GM21576 (cell line): Measurements from ENCODE around the gene GALNT3.

ENCODE experiments used
- ATAC-seq: cut with Tn5 transposase; IDR thresholded peaks from one replicate; pipeline ENCODE4 v1.9.1; 2021; ENCODE audit warnings: mild to moderate bottlenecking, moderate library complexity; ENCODE audit not compliant: unreplicated experiment

GALNT3 gene

GRCh38 chr2:165796819-165797530 lies 2.9 kb upstream of the GALNT3 start:
- no peak for ATAC-seq

GRCh38 chr2:165796129-165796528 lies 2.1 kb upstream of the GALNT3 start:
- ATAC-seq = no peak

DNA sequence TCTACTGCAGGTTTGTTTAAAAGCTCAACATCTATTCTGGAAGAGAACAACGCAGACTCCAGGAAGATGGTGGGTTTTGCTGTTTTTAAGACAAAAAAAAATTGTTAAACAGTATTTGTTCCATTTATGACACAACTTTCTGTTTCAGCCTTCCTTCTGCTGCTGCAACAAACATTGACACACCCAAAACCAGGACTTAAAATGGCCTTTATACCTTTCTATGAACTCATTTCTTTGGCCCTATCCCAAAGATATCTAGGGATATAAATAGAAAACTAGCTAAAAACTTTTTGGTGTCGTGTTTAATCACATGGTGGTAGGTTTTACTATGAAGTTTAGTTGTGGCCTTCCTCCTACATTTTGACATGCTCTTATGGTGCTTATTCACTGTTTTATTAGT lies 964 bp upstream of the GALNT3 start:
- peak; percentile 30 for ATAC-seq

DNA sequence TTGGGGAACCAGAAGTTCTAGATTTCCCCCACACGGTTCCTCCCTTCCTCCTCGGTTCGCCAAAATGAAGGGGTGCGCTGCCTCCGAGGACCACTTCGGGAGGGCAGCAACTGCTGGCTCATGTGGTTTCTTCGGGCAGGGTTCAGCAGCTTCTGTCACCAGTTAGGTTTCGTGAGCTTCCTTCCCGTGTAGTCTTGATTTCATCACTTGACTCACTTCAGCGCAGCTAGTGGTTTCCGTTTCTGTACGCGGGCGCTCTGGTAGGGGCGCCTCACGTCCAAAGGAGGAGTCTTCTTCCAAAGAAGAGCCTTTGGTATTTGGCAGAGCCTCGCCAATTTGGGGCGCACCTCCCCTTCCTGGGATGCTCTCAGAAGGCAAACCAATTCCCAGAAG lies 485 bp upstream of the GALNT3 start:
- peak; percentile 95 for ATAC-seq

DNA sequence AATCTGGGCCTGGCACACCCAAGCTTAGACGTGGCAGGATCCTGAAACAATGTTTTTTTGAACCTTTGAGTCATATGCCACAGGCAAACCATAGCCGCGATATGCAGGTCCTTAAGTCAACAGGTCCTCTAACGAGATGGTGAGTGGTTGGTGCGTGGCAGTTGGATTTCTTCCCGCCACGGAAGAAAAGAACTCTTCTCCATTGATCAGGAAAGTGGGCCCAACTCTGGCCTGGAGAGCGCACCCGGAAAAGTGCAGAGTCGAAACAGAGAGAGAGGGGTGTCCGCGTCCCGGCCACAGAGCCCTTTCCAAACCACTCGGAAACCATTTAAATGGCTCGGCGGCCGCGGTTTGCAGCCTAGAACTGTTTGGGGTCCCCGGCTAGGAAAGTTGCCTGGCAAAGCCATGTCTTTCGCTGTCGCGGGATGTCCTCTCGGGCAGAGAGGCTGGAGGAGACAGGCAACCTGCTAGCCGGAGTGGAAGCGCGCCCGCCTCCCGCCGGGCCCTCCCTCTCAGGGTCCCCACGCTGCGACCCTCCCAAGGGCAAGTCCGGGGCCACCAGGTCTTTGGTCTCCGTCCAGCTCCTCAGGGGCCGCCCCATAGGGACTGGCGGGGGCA lies 777 bp downstream of the GALNT3 start:
- ATAC-seq = peak; percentile 0

- ATAC-seq = no peak
Observed at GRCh38 chr2:165792104-165792454, 2.0 kb downstream of the GALNT3 start.

DNA sequence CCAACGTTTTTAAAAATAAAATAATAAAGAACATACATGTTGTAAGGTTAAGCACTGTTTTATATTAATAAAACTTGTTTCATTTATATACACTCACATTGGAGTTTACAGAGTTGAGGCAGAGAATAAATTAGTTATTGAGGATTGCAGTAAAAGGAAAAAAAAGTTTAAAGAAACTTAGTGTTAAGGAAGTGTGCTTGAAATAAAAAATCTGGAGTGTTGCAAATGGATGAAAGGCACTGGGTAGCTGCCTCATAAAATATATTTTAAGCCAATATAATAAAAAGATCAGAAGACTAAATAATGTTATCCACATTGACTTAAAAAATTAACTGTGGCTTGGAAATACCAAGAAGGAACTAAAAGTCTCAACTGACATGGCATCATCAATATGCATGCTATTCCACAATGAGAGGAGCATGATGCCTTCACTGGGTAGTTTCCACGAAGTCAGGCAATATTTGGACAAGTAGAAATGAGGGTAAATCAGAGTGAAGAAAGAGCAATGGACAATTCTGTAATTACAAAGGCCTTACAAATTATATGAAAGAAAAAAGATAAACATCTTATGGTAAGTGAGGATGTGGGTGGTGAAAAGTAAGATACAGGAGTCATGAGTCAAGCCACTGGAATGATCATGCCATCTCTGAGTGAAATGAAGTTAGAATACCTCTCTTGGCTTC lies 2.5 kb downstream of the GALNT3 start:
- no peak for ATAC-seq

- ATAC-seq = no peak
Observed at GRCh38 chr2:165790466-165790865, 3.6 kb downstream of the GALNT3 start.

DNA sequence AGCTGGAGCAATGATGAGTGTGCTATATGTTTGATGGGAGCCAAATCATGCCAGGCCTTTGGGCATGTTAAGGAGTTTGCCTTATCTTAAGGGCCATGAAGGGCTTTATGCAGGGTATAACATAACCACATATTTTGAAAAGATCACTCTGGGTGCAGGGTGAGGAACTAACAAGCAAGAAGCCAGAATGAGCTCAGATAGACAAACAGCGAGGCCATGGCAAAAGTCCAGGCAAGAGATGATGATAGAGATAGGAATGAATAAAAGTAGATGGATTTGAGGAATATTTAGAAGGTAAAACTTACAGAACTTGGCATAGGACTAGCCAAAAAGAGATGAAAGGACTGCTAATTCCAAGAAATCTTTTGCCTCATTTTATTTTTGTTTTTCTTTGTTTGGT lies 6.7 kb downstream of the GALNT3 start:
- no peak for ATAC-seq

DNA sequence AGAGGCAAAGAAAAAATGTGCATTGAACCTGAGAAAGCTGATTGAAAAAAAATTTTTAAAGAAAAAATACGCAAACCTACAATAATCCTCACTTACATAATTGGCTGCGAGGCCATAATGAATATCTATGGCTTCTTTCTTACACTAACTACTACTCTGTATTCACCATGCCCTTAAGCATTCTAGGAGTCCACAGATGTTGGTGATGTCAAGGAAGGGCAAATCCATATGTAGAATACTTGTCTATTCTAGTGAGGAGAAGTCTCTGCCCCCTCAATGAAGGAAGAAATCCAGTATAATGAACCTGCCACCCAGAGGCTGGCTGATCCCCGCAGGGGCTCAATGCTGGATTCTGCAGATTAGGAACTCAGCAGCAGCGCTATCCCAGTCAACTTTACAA lies 14.3 kb downstream of the GALNT3 start:
- no peak for ATAC-seq

GRCh38 chr2:165778653-165779451 lies 15.2 kb downstream of the GALNT3 start:
- ATAC-seq = no peak

GRCh38 chr2:165778187-165778556 lies 15.9 kb downstream of the GALNT3 start:
- ATAC-seq = peak; percentile 7

DNA sequence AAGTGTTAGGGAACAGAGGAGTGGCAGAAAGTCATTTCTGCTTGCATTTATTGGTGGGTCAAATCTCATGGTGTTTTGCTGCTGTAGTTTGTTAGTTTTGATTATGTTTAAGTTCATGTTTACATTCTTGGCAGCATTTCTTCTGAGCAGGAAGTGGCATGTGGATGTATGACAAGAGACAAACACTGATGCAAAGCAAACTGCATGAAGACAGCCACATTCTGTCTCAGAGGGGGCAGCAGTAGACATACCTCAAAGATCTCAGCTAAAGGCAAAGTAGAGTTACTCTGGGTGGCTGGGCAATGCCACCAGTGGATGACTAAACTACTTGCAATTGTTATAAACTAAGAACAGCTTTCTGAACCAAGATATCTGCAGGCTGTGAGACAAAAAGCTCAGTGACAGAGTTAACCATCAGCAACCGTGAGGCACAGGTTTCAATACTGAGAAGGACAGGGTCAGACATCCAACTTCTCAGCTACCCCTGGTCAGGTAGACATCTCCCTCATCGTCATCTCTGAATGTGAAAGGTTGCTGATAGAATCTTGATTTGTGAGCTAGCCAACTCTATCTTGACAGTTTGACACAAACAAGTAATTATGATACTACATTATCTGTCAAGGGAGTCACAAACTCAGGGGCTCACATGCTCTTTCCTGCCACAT lies 16.4 kb downstream of the GALNT3 start:
- peak; percentile 53 for ATAC-seq

GRCh38 chr2:165776796-165777195 lies 17.3 kb downstream of the GALNT3 start:
- no peak for ATAC-seq

DNA sequence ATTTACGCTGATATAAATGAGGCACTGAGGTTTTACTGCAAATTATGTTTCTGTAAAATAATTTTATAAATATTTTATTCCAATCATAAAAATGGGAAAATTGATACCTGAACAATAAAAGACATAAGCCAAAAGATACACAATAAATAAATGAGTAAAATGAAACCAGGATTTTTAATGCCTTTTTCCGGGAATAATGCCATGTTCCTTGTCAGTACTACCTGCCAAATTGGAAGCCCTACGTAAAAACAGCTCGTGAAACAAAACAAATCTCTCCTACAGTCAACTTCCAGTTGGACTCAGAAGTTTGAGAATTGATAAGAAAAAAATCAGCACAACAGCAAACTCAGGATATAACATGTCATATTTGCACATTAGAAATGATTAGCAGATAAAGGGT lies 18.0 kb downstream of the GALNT3 start:
- ATAC-seq = no peak

DNA sequence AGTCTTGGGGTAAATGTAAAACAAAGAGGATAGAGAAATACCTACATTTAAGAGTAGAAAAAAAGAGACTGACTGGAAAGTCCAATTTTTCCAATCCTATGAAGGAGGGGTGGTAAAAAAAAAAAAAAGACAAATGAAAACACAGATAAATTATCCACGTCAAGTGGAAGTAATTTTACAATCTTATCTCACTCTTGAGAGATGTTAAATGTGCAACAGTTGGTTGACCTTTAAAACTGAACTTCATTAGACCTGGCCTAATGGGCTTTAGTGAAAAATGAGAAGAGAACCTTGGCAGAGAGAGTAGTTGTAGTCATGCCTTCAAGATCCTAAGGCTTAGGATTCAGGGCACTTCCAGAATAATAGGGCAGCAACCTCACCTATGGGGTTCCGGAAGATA lies 20.4 kb downstream of the GALNT3 start:
- no peak for ATAC-seq

- ATAC-seq = no peak
Observed at GRCh38 chr2:165772183-165772582, 21.9 kb downstream of the GALNT3 start.

GRCh38 chr2:165766326-165766927 lies 27.6 kb downstream of the GALNT3 start:
- no peak for ATAC-seq

- ATAC-seq = no peak
Observed at GRCh38 chr2:165762723-165763122, 31.3 kb downstream of the GALNT3 start.

GRCh38 chr2:165757906-165758675 lies 36.0 kb downstream of the GALNT3 start:
- no peak for ATAC-seq
